Skeletal muscle tissue (tissue), 4 donors: ENCODE results near the gene FAP. TPM values are rescaled to one million over a fixed set of nuclear protein-coding genes. Genes with fewer than 3 reads are reported as not detected.

Source experiments
- H3K27ac ChIP-seq: one replicate; pipeline ENCODE4 v1.7.0; 2013; ENCODE audit warnings: mild to moderate bottlenecking, low read depth, low read length, inconsistent platforms
- H3K27me3 ChIP-seq, 3 donors: one replicate each; pipeline ENCODE4 v1.7.0; 2013; ENCODE audit warnings: low read length in 3 of 3; ENCODE audit not compliant: control insufficient read depth in 3 of 3, insufficient read depth in 3 of 3
- H3K36me3 ChIP-seq, 3 donors: one replicate each; pipeline ENCODE4 v1.7.0; 2013; ENCODE audit warnings: low read length in 3 of 3; ENCODE audit not compliant: control insufficient read depth in 3 of 3, insufficient read depth in 3 of 3
- H3K4me1 ChIP-seq, 3 donors: one replicate each; pipeline ENCODE4 v1.7.0; 2013; ENCODE audit warnings: low read length in 3 of 3, mild to moderate bottlenecking in 3 of 3; ENCODE audit not compliant: control insufficient read depth in 3 of 3, insufficient read depth in 3 of 3
- H3K4me3 ChIP-seq, 3 donors: one replicate each; pipeline ENCODE4 v1.7.0; 2013; ENCODE audit warnings: low read length in 3 of 3
- H3K9ac ChIP-seq, 3 donors: one replicate each; pipeline ENCODE4 v1.7.0; 2013; ENCODE audit warnings: low read length in 3 of 3, mild to moderate bottlenecking in 3 of 3, moderate library complexity in 2 of 3, low read depth in 1 of 3
- H3K9me3 ChIP-seq, 3 donors: one replicate each; pipeline ENCODE4 v1.7.0; 2013; ENCODE audit warnings: low read length in 3 of 3; ENCODE audit not compliant: control insufficient read depth in 3 of 3
- total RNA-seq: library from RNA; depleted of rRNA; stranded (reverse); fragments of >200 nt; gene quantifications from one replicate; pipeline ENCODE4 v1.2.3, GENCODE V29; 2014
- donor health status: Osteomylitis.

Gene FAP
- total RNA-seq, 1 donor from 2014 or later: 70.5 TPM

DNA sequence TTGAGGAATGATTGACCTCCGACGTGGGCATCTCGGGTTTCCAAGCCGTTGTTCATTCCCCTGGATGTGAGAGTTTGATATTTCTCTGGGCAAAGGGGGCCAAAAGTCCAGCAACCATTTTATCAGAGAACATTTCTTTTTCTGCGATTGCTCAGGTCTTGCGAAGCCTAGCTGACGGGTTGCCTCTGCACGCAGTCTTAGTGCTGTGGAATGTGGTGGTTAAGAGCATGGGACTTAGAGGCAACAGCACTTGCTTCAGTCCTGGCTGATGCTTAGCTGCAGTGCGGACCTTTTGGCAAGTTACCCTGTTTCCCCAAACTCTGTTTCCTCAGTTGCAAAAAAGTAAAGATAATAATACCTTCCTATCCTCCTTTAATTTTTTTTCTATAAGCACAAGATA is 45.0 kb downstream of the FAP start:
- H3K36me3 ChIP-seq: peaks cover 0 to 9% (median 0%) of the 10 kb centered on the region in 3 donors
- H3K4me1 ChIP-seq: no peaks in the 10 kb centered on the region
- H3K9ac ChIP-seq: no peak overlapping the region
- H3K9me3 ChIP-seq: no peaks in the 10 kb centered on the region
- no peaks in the 10 kb centered on the region for H3K27me3 ChIP-seq
- no peak overlapping the region for H3K4me3 ChIP-seq
- no peak overlapping the region for H3K27ac ChIP-seq

DNA sequence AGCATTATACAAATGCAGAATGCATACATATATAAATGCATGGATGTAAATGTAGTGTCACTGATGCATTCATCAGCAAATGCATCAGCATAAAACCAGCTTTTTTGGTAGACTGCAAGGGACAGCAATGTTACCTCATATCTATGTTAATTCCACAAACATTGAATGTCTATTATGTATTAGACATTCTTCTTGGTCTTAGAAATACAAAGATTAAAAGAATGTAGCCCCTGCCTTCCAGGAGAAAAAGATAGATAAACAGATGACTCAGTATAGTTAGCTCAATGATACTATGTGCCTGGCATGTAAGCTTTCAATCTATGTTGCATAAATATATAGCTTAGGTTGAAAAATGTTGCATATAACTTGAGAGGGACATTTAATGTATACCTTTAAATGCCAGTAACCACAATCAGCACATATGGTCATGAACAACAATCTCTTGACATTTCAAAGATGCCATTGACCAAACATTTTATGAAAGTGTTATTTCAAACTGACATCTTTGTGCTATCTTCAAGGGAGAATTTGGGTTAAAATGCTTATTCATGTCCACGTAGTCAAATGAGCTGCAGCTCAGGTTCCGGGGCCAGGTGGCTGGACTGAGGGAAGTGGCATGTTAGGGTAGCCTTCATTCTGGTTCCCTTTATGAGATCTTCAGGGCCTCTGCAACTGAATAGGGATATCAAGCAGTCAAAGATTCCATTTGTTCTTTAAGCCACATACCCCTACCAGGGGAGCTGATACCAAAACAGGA is 46.0 kb downstream of the FAP start:
- no peaks in the 10 kb centered on the region for H3K4me1 ChIP-seq
- no peaks in the 10 kb centered on the region for H3K27me3 ChIP-seq
- H3K9me3 ChIP-seq: no peaks in the 10 kb centered on the region
- H3K36me3 ChIP-seq: peaks cover 0 to 9% (median 0%) of the 10 kb centered on the region in 3 donors
- H3K9ac ChIP-seq: no peak overlapping the region
- H3K4me3 ChIP-seq: no peak overlapping the region
- H3K27ac ChIP-seq: no peak overlapping the region

DNA sequence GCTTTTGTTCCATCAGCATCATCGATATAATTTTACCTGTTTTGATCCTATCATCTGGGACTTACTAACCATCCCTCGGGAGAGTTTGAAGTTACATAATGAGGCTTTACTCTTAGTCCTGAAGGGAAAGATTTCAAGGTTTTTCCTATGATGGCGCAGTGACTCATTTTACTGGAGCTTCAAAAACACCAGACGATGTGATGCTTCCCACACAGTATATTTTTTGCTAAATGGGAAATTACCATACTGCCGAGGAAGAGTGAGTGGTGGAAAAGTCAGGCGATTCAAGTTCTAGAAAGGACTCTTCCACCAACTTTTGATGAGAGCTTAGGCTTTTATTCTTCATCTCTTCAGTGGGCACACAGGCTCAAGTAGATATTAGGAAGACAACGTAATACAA is 46.6 kb downstream of the FAP start:
- no peaks in the 10 kb centered on the region for H3K4me1 ChIP-seq
- no peak overlapping the region for H3K27ac ChIP-seq
- H3K9me3 ChIP-seq: no peaks in the 10 kb centered on the region
- peaks cover 0 to 9% (median 0%) of the 10 kb centered on the region in 3 donors for H3K36me3 ChIP-seq
- no peaks in the 10 kb centered on the region for H3K27me3 ChIP-seq
- H3K9ac ChIP-seq: no peak overlapping the region
- no peak overlapping the region for H3K4me3 ChIP-seq

DNA sequence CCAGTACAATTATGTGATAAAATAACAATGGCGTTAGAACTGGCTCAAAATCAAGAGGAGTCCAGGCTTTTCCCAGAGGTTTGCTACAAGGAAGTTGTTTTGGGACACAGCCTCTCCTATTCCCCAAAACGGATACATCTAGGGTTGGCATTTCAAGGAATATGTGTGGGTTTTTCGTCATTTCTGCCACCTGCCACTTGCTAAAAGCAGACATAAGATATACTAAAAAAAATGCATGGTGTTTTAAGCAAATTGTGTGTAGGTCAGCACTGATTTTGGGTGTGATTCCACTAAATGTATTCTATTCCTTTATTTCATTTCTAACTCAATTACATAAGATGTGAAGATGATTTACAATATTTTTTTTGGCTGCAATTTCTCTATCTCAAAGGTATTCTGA is 54.8 kb downstream of the FAP start:
- Histone ChIP-seq H3K27ac (no peak overlapping the region), H3K36me3 (no peaks in the 10 kb centered on the region), H3K4me3 (no peak overlapping the region), H3K27me3 (no peaks in the 10 kb centered on the region), H3K4me1 (no peaks in the 10 kb centered on the region), H3K9ac (no peak overlapping the region), H3K9me3 (no peaks in the 10 kb centered on the region)

DNA sequence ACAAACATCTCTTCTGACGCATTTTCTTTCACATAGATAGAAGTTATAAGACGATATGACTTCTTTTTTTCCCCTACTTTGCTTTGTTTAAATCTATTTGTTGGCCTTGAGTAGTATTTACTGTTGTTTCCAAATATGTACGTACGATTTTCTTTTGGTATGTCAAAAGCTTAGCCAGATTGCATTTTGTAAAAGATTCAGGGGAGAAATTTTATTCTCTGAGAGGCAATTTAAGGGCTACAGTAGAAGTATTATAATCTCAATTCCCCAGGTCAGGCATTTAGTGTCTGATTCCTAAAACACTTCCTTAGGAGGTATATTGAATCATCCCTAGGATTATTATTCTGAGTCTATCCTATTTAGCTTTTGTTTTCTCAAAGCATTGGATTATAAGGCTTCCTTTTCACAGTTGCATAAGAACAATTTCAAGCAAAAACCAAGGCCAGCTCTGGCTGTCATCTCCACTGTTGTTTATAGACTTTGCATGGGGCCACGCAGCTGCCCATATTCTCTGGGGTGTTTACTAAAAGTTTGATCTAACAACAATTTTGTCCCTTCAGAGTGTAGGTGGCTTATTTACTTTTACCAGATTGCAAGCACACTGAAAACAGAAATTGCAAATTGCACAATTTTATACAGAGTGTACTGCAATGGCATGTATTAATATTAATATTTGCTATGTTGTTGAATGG is 57.6 kb downstream of the FAP start:
- Histone ChIP-seq H3K9ac (no peak overlapping the region), H3K4me1 (no peaks in the 10 kb centered on the region), H3K36me3 (no peaks in the 10 kb centered on the region), H3K27ac (no peak overlapping the region), H3K9me3 (no peaks in the 10 kb centered on the region), H3K4me3 (no peak overlapping the region), H3K27me3 (no peaks in the 10 kb centered on the region)

DNA sequence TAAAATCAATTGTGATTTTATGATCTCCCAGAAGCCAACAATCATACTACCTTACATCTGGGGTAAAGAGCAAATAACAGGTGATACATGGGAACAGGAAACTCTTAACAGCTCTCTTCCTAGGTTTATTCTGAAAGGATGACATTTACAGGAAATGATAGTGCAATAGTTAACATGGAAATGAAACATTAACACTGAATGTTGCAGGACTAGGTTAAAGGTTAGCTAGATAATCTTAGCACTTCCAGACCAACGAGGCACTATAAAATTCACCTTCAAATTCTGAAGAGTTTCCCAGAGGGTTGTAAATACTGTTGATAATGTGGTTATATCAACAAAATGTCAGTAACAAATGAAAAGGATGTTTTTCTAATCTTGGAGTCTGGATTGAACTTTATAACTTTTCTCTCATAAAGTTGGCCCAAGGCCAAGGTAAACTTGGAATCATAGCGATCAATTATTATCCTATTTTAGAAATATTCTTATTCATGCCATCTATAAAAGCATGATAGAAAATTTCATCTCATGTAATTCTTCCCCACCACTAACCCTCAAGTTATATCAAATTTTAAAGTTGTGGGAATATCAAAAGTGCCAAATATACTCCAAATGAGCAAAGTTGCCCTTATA is 58.3 kb downstream of the FAP start:
- Histone ChIP-seq H3K27ac (no peak overlapping the region), H3K4me1 (no peaks in the 10 kb centered on the region), H3K9me3 (no peaks in the 10 kb centered on the region), H3K9ac (no peak overlapping the region), H3K36me3 (no peaks in the 10 kb centered on the region), H3K27me3 (no peaks in the 10 kb centered on the region), H3K4me3 (no peak overlapping the region)

DNA sequence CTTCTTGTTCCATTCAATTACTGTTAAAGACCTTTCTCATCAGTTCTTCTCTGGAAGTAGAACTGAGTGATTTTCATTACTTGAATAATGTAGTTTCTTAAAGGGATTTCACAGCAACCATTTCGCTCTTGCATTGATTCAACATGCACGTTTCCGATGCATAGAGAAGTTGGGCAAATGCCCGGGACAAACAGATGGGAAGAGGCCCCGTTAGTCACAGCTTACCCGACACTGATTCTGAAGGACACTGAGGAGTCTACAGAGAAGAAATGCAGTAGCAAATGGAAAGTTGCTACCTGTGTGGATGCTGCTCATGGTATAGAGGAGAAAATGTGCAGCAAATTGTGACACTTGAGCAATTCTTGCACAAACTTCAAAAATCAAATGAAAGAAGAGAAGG is 58.9 kb downstream of the FAP start:
- Histone ChIP-seq H3K4me3 (no peak overlapping the region), H3K4me1 (no peaks in the 10 kb centered on the region), H3K27me3 (no peaks in the 10 kb centered on the region), H3K9ac (no peak overlapping the region), H3K36me3 (no peaks in the 10 kb centered on the region), H3K27ac (no peak overlapping the region), H3K9me3 (no peaks in the 10 kb centered on the region)

DNA sequence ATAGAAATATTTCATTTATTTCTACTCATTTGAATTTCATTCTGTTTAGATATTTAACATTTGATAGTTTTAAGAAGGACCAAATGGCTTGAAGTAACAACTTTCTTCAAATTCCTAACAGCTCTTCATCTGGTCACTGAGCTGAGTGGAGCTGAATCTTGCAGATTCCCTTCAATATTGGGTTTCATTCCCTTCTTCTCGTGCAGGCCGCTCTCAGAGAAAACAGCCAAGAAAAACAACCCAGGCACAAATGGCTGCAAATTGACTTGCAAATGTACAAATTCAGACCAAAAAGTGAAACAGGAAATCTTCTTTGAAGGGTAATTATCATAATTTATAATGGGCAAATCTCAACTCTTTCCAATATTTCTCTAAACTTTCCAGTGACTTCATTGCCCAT is 60.9 kb downstream of the FAP start:
- H3K36me3 ChIP-seq: no peaks in the 10 kb centered on the region
- H3K27ac ChIP-seq: no peak overlapping the region
- H3K27me3 ChIP-seq: no peaks in the 10 kb centered on the region
- no peaks in the 10 kb centered on the region for H3K4me1 ChIP-seq
- H3K4me3 ChIP-seq: no peak overlapping the region
- no peaks in the 10 kb centered on the region for H3K9me3 ChIP-seq
- H3K9ac ChIP-seq: no peak overlapping the region

DNA sequence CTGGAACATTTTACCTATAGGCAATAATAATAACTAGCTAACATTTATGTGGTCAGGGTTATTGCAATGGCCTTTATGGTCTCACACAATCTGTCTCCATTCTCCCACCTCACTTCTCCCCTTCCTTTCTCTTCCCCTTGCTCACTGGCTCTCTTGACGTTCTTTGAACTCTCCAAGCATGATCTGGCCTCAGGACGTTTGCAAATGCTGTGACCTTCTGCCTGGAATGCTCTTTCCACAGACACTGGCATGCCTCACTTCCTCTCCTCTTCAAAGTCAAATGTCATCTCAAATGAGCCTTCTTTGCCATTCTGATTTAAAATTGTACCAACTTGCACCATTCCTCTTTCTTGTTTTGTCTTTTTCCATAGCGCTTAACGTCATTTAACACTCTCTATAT is 65.9 kb downstream of the FAP start:
- Histone ChIP-seq H3K36me3 (no peaks in the 10 kb centered on the region), H3K9ac (no peak overlapping the region), H3K27ac (no peak overlapping the region), H3K4me1 (no peaks in the 10 kb centered on the region), H3K9me3 (no peaks in the 10 kb centered on the region), H3K4me3 (no peak overlapping the region), H3K27me3 (no peaks in the 10 kb centered on the region)

DNA sequence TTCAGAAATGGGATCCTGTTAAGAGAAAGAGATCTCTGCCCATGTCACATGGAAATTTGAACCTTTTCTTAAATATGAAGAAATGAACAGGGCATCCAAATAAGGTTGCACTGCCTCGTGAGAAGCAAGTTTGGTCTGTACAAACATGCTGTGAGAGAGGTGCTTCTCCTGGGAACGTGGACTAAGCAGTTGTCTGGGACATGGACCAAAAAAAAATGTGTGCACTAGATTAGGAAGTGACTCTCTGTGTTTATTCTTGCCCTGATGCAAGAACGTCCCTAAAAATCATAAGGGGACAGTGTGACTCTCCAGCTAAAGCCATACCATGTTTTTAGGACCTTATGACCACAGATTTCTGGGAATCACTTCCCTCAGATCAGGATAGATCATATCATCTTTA is 67.5 kb downstream of the FAP start:
- Histone ChIP-seq H3K9ac (no peak overlapping the region), H3K36me3 (no peaks in the 10 kb centered on the region), H3K27ac (no peak overlapping the region), H3K9me3 (no peaks in the 10 kb centered on the region), H3K4me1 (no peaks in the 10 kb centered on the region), H3K27me3 (no peaks in the 10 kb centered on the region), H3K4me3 (no peak overlapping the region)
